Measurements from ENCODE around the gene GC. TPM values are rescaled to one million over a fixed set of nuclear protein-coding genes. Genes with fewer than 3 reads are reported as not detected.
"Not testable (repeated sequence)": the region's sequence is repeated elsewhere in the genome, so short reads cannot be mapped to it uniquely, and the experiment has no call there.

GC gene
- total RNA-seq, 1 donor from 2014 or later, result 0.86 TPM

GRCh38 chr4:71765821-71766383 is 18.0 kb downstream of the GC start:
- Histone ChIP-seq H3K36me3 (no peaks in the 10 kb centered on the region), H3K9me3 (no peaks in the 10 kb centered on the region), H3K27me3 (ENCODE audit: low read depth) (no peaks in the 10 kb centered on the region), H3K4me3 (no peak overlapping the region), H3K4me1 (no peaks in the 10 kb centered on the region), H3K27ac (no peak overlapping the region)
- ATAC-seq (no peak), DNase-seq (no peak)
- intact Hi-C loops (cut with DNase I), result no loop called here
- no peak for TF ChIP-seq CTCF (IDR thresholded peaks at IDR 0.05)

GRCh38 chr4:71765350-71765749 is 18.5 kb downstream of the GC start:
- no peaks in the 10 kb centered on the region for H3K9me3 ChIP-seq
- H3K27me3 ChIP-seq (ENCODE audit: low read depth), result no peaks in the 10 kb centered on the region
- H3K4me3 ChIP-seq, result no peak overlapping the region
- intact Hi-C loops (cut with DNase I), result no loop called here
- no peaks in the 10 kb centered on the region for H3K36me3 ChIP-seq
- no peaks in the 10 kb centered on the region for H3K4me1 ChIP-seq
- no peak overlapping the region for H3K27ac ChIP-seq
- no peak for DNase-seq
- no peak for TF ChIP-seq CTCF (IDR thresholded peaks at IDR 0.05)
- ATAC-seq, result no peak

GRCh38 chr4:71752383-71753042 is 31.4 kb downstream of the GC start:
- ATAC-seq, result no peak
- H3K27me3 ChIP-seq (ENCODE audit: low read depth), result no peaks in the 10 kb centered on the region

GRCh38 chr4:71749008-71749594 is 34.8 kb downstream of the GC start:
- ATAC-seq (no peak), DNase-seq (no peak)
- H3K4me3 ChIP-seq, result no peak overlapping the region
- H3K36me3 ChIP-seq, result no peaks in the 10 kb centered on the region
- no peaks in the 10 kb centered on the region for H3K27me3 ChIP-seq (ENCODE audit: low read depth)
- no peaks in the 10 kb centered on the region for H3K4me1 ChIP-seq
- H3K27ac ChIP-seq, result no peak overlapping the region
- H3K9me3 ChIP-seq, result no peaks in the 10 kb centered on the region
- intact Hi-C loops (cut with DNase I), result no loop called here
- TF ChIP-seq CTCF (IDR thresholded peaks at IDR 0.05), result no peak

More at GRCh38 chr4:71752383-71753042, 31.4 kb downstream of the GC start:
- intact Hi-C loops (cut with DNase I), result no loop called here
- Histone ChIP-seq H3K4me1 (no peaks in the 10 kb centered on the region), H3K4me3 (no peak overlapping the region), H3K9me3 (no peaks in the 10 kb centered on the region), H3K27ac (no peak overlapping the region), H3K36me3 (no peaks in the 10 kb centered on the region)
- no peak for TF ChIP-seq CTCF (IDR thresholded peaks at IDR 0.05)
- DNase-seq, result no peak

GRCh38 chr4:71746379-71746778 is 37.5 kb downstream of the GC start:
- H3K4me1 ChIP-seq, result no peaks in the 10 kb centered on the region
- H3K27ac ChIP-seq, result no peak overlapping the region
- no peaks in the 10 kb centered on the region for H3K27me3 ChIP-seq (ENCODE audit: low read depth)
- no peak overlapping the region for H3K4me3 ChIP-seq
- no peak for TF ChIP-seq CTCF (IDR thresholded peaks at IDR 0.05)
- DNase-seq (no peak), ATAC-seq (no peak)
- H3K36me3 ChIP-seq, result no peaks in the 10 kb centered on the region
- intact Hi-C loops (cut with DNase I), result no loop called here
- no peaks in the 10 kb centered on the region for H3K9me3 ChIP-seq

GRCh38 chr4:71738782-71739181 is 45.1 kb downstream of the GC start:
- ATAC-seq; H3K27ac ChIP-seq; intact Hi-C loops (cut with DNase I); DNase-seq; H3K27me3 ChIP-seq (ENCODE audit: low read depth); H3K9me3 ChIP-seq; H3K4me3 ChIP-seq; H3K4me1 ChIP-seq; H3K36me3 ChIP-seq: not testable (repeated sequence)
